NCI-H187 treated with DMSO at 0.1 percent for 48 hours (cell line): ENCODE data around the gene PPP3CB.

Experiments
- DNase-seq: peaks from one replicate; lab custom pipeline; 2025; lab: John Stamatoyannopoulos, UW

PPP3CB gene

GRCh38 chr10:73480158-73480557, 15.7 kb downstream of the PPP3CB start:
- DNase-seq: no peak

GRCh38 chr10:73478636-73479035, 17.2 kb downstream of the PPP3CB start:
- DNase-seq: no peak

GRCh38 chr10:73471226-73471625, 24.6 kb downstream of the PPP3CB start:
- no peak for DNase-seq

GRCh38 chr10:73469579-73469978, 26.2 kb downstream of the PPP3CB start:
- DNase-seq: no peak

- no peak for DNase-seq
These were observed 28.6 kb downstream of the PPP3CB start for GRCh38 chr10:73467206-73467605.

GRCh38 chr10:73465978-73466726, 29.7 kb downstream of the PPP3CB start:
- no peak for DNase-seq

GRCh38 chr10:73460897-73461296, 34.9 kb downstream of the PPP3CB start:
- no peak for DNase-seq

GRCh38 chr10:73459683-73460314, 36.0 kb downstream of the PPP3CB start:
- no peak for DNase-seq

- DNase-seq: no peak
These were observed 39.5 kb downstream of the PPP3CB start for GRCh38 chr10:73456187-73456890.

GRCh38 chr10:73449113-73449512, 46.7 kb downstream of the PPP3CB start:
- DNase-seq: no peak

- DNase-seq: no peak
These were observed 47.4 kb downstream of the PPP3CB start for GRCh38 chr10:73448384-73448783.

GRCh38 chr10:73446926-73447325, 48.9 kb downstream of the PPP3CB start:
- DNase-seq: no peak

GRCh38 chr10:73444457-73444856, 51.4 kb downstream of the PPP3CB start:
- no peak for DNase-seq

- no peak for DNase-seq
These were observed 56.1 kb downstream of the PPP3CB start for GRCh38 chr10:73439605-73440312.

GRCh38 chr10:73439055-73439454, 56.8 kb downstream of the PPP3CB start:
- no peak for DNase-seq

GRCh38 chr10:73433538-73433867, 62.3 kb downstream of the PPP3CB start, which contains the start of gene MSS51:
TSS of gene MSS51 (minus strand) at chr10:73433561. CDS start at chr10:73428284, 5,277 bp downstream.
- DNase-seq: no peak

- no peak for DNase-seq
These were observed 62.9 kb downstream of the PPP3CB start for GRCh38 chr10:73432646-73433537.

GRCh38 chr10:73426318-73426717, 69.5 kb downstream of the PPP3CB start:
- no peak for DNase-seq

GRCh38 chr10:73424478-73424877, 71.3 kb downstream of the PPP3CB start:
- DNase-seq: no peak

- DNase-seq: no peak
These were observed 72.5 kb downstream of the PPP3CB start for GRCh38 chr10:73423309-73423708.

GRCh38 chr10:73416571-73416970, 79.3 kb downstream of the PPP3CB start:
- no peak for DNase-seq
